GM21390 (cell line): ENCODE data around the gene PLEKHH2.
"Not testable (repeated sequence)": the region's sequence is repeated elsewhere in the genome, so short reads cannot be mapped to it uniquely, and the experiment has no call there.

ENCODE experiments used
- ATAC-seq: cut with Tn5 transposase; IDR thresholded peaks from one replicate; pipeline ENCODE4 v1.9.1; 2021; ENCODE audit not compliant: unreplicated experiment

PLEKHH2 gene

GRCh38 chr2:43636153-43636552 lies 907 bp upstream of the PLEKHH2 start:
- not testable (repeated sequence) for ATAC-seq

- no peak for ATAC-seq
Measured at GRCh38 chr2:43636621-43637020, 439 bp upstream of the PLEKHH2 start.

DNA sequence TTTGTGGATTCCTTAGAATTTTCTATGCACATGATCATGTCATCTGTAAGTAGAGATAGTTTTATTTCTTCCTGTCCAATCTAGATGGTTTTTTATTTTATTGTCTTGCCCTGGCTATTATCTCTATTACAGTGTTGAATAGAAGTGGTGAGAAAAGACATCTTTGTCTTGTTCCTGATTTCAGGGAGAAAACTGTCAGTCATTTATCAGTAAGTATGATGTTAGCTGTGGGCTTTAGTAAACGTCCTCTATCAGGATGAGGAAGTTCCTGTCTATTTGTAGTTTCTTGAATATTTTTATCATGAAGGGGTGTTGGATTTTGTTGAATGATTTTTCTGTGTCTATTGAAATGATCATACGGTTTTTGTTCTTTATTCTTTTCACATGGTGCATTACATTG lies 5.3 kb downstream of the PLEKHH2 start:
- no peak for ATAC-seq

DNA sequence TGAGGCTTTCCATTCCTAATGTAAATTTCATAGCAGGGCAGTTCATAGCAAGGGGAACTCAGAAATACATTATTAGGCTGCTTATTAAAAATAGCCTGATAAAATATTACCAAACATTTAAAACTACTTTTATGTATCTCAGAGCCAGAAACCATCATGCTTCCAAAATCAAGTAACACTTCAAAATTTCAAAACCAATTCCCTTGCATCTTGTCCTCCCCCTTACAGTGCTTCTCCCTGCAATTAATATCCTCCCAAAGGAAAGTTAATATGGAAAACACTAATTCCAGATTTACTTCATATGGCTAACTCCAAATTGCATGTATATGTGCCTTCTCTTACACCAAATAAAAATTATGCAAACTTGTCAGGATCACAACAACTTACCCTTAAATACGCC lies 6.6 kb downstream of the PLEKHH2 start:
- no peak for ATAC-seq

DNA sequence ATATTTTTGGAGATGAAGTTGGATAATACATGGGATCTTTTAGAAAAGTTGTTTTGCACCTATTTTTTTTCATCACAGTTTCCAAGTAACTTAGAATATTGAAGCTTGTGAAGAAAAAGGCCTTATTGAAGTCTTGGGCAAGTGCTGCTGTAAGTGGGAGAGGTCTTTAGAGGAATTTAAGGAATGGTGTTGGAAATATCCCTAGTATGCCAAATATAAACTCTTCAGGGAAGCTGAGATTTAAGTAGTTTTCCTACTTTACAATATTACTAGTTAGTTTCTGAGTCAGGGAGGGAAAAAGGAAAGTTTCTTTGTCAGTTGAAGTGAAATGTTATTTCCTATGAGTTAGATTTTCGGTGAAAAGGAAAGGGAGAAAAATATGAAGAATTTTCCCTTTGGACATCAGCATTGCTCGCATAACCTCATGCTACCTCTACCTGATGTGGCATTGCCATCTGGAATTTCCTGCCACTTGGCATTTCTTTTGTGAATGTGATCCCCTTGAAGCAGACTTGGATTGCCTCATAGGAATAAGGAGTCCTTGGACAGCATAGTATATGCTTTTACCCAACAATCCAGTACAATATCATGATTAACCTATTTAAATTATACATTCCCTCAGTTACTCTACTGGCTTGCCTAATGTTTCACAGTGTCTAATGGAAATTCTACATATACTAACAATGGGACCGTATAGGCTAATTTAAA lies 12.1 kb downstream of the PLEKHH2 start:
- ATAC-seq = no peak

DNA sequence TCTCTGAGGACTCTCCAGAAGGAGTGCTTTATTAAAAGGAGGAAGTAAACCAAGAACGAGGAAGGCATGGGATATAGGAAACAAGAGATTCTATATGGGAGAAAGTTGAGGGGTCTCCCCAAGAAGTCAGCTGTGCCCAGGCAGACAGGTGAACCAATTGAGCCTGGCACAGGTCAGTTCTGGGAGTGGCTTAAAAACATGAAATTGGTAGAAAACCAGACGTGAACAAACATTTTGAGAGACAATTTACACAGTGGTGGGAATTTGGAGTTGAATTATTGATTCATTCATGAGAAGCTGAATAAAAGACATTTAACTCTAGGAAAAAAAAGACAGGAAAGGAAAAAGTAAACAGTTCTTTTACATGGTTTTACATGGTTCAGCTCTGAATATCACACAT lies 16.4 kb downstream of the PLEKHH2 start:
- no peak for ATAC-seq

DNA sequence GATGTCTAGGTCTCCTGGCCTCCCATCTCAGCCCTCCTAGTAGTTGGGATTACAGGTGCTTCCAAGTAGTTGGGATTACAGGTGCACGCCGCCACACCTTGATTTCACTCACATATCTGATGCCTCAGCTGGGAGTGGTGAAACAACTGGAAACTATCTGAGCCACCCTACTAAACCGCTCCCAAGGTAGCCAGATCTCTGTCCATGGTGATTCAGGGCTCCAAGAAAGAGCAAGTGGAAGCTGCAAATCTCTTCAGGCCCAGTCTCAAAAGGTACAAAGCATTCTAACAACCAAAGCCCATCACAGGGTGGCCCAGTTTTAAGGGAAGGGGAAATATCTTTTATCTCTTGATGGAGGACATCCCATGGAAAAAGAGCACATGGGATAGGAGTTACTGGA lies 20.2 kb downstream of the PLEKHH2 start:
- no peak for ATAC-seq

DNA sequence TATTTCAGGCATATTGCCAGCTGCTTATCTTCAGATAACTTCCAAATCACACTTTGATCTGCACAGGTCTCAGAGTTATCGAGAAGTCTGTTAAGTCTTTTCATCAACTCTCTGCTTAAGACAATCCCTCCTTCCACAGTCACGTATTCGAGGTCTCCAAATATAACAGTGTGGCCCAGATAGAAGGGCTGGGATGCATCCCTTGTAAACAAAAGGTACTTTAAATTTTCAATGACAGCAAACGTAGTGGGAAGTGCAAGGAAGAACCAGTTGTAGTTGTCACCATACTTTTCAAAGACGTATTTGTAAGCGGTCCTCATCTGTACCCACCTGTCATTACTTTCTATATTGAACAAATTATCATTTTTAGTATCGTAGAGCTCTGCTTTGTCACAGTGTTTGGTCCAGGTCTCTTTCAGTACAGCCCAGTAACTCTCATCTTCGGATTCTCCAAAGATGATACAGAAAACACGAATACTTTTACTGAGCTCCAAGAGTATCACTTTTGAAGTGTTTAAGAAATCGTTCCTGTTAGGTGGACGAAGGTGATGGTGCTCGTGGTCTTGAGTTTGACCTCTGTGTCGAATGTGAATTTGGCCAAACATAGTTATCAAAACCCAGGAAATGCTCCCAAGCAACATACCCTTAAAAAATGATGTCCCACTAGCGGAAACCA lies 38.7 kb downstream of the PLEKHH2 start:
- no peak for ATAC-seq

GRCh38 chr2:43676322-43677050 lies 39.4 kb downstream of the PLEKHH2 start, which contains the start of gene C1GALT1C1L:
TSS of gene C1GALT1C1L (minus strand) at chr2:43676429. CDS start at chr2:43676322, 107 bp downstream.
- no peak for ATAC-seq

DNA sequence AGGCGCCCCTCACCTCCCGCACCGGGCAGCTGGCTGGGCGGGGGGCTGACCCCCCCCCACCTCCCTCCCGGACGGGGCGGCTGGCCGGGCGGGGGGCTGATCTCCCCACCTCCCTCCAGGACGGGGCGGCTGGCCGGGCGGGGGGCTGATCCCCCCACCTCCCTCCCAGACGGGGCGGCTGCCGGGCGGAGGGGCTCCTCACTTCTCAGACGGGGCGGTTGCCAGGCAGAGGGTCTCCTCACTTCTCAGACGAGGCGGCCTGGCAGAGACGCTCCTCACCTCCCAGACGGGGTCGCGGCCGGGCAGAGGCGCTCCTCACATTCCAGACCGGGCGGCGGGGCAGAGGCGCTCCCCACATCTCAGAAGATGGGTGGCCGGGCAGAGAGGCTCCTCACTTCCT lies 40.7 kb downstream of the PLEKHH2 start:
- not testable (repeated sequence) for ATAC-seq

GRCh38 chr2:43685357-43685756 lies 48.3 kb downstream of the PLEKHH2 start:
- no peak for ATAC-seq

DNA sequence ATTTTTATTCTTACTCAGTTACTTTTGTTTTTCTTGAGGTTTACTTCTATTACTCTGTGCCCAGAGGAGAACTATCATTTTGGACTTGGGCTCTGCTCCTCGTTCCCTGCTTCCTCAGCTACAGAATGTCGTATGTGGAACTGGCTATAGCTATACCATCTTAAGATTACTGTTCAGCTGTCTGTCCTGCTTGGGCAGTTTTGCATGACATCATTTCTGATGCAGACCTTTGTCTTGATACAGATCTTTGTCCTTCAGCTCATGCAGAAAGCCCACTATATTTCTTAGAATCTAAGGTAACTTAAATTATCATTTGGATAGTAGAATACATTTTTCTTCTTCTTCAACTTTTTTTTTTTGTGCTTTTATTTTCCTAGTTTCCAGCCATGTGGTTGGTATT lies 52.9 kb downstream of the PLEKHH2 start:
- ATAC-seq = no peak

GRCh38 chr2:43692428-43692994 lies 55.5 kb downstream of the PLEKHH2 start:
- no peak for ATAC-seq

DNA sequence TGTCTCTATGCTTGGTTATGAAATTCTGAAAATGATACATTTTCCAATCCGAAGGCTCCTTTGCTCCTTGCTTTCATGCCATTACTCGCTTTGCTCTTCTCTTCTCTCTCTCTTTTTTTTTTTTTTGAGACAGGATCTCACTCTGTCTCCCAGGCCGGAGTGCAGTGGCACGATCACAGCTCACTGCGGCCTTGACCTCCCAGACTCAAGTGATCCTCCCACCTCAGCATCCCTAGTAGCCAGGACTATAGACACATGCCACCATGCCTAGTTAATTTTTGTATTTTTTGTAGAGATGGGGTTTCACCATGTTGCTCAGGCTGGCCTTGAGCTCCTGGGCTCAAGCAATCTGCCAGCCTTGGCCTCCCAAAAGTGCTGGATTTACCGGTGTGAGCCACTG lies 61.1 kb downstream of the PLEKHH2 start:
- not testable (repeated sequence) for ATAC-seq

DNA sequence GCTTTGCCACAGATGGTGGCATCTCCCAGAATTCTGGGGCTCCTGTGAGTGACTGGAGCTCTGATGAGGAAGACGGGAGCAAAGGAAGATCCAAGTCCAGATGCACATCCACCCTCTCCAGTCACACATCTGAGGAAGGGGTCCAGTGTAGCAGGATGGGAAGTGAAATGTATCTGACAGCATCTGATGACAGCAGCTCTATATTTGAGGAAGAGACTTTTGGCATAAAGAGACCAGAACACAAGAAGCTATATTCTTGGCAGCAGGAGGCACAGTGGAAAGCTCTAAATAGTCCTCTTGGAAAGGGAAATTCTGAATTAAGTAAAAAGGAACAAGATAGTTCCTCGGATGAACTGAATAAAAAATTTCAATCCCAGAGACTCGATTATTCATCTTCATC lies 62.7 kb downstream of the PLEKHH2 start:
- ATAC-seq = no peak

DNA sequence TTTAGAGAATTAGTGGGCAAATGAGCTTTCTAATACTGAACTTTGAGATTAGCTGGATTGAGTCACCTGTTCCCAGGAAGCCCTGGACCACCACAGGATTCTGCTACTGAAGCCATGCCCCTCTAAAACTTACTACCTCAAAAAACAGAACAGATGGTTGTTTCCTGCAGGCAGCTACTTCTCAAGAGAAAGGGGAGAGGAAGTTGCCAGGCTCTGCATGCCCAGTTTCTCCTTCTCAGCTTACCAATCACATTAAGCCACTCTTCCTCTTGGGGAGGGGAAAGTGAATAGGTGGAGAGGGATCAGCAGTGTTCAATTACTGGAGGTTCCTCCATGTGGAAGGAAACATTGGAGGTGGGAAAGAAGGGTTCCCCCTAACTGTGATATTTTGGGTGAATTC lies 64.1 kb downstream of the PLEKHH2 start:
- ATAC-seq = no peak

- no peak for ATAC-seq
Measured at GRCh38 chr2:43707255-43708015, 70.4 kb downstream of the PLEKHH2 start.

GRCh38 chr2:43708178-43708577 lies 71.1 kb downstream of the PLEKHH2 start:
- ATAC-seq = no peak

DNA sequence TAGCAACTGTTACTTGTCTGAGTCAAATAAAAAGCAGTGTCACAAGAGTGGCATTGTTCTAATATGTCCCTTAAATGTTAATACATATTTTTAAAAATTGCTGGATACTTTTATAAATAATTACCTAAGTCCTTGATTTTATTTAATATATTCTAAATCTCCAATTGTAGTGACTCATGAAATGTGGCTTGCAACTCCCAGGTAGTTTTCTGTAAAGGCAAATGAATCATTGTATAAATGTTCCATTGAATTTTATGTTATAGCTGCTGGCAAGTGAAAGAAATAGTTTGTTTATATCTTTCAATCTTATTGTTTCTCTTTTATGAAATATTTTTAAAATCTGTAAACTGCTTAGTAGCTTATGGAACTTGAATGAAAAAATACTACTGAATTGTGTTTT lies 71.8 kb downstream of the PLEKHH2 start:
- ATAC-seq = no peak

- no peak for ATAC-seq
Measured at GRCh38 chr2:43710866-43711265, 73.8 kb downstream of the PLEKHH2 start.

DNA sequence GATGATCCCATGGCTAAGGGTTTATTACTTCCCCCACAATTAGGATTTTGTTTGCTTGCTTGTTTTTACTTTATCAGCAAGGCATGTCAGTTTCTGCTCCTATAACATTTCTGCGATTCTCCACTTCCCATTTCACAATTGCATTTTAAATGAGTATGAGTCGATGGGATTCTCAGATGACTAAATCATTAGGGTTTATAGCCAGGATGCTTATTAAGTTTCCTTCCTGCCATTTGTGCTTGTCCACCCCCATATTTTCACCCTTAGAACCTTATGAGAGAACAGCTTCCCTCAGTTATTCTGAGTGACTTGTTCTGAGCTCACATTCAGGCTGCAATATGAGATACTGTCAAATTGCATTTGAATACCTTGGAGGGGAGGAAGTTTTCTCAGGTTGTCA lies 77.1 kb downstream of the PLEKHH2 start:
- no peak for ATAC-seq
